Keratinocyte (primary cell): Measurements from ENCODE around the gene CARD8. TPM values are rescaled to one million over a fixed set of nuclear protein-coding genes. Genes with fewer than 3 reads are reported as not detected.

Experiments used
- DNase-seq: peaks from one replicate; pipeline ENCODE4 v3.0.0-alpha.2; 2011; ENCODE audit warnings: low read depth, missing footprints, low spot score
- FAIRE-seq: peaks from 2 replicates; lab custom pipeline; 2011; peaks lifted over from hg19 to GRCh38; lab: Jason Lieb, UNC
- H2AFZ ChIP-seq: 2 replicates; pipeline ENCODE4 v1.6.0; 2012; ENCODE audit warnings: low read length, control low read depth, inconsistent platforms; ENCODE audit not compliant: control insufficient read depth
- H3K27ac ChIP-seq: 2 replicates; pipeline ENCODE4 v1.5.1; 2011; ENCODE audit warnings: low read length; ENCODE audit not compliant: control insufficient read depth, insufficient read depth
- H3K27me3 ChIP-seq: 3 replicates; pipeline ENCODE4 v1.6.0; 2011; ENCODE audit warnings: low read length; ENCODE audit not compliant: control insufficient read depth, insufficient read depth; ENCODE audit errors: extremely low read depth
- H3K36me3 ChIP-seq, 2 experiments: 2 replicates in 1 of 2; 3 replicates in 1 of 2; pipeline ENCODE4 v1.5.1; 2011; ENCODE audit warnings: low read length in 2 of 2, mild to moderate bottlenecking in 1 of 2; ENCODE audit not compliant: control insufficient read depth in 2 of 2, insufficient read depth in 2 of 2; ENCODE audit errors: extremely low read depth in 1 of 2
- H3K4me1 ChIP-seq: 3 replicates; pipeline ENCODE4 v1.5.1; 2011; ENCODE audit warnings: low read length; ENCODE audit not compliant: control insufficient read depth, insufficient read depth; ENCODE audit errors: extremely low read depth
- H3K4me2 ChIP-seq: 3 replicates; pipeline ENCODE4 v1.6.0; 2011; ENCODE audit warnings: low read depth, low read length; ENCODE audit not compliant: control insufficient read depth, insufficient read depth; ENCODE audit errors: extremely low read depth
- H3K4me3 ChIP-seq, 3 experiments: fragments of 200-600 bp in 1 of 3; sonication (generic) in 1 of 3; 2 replicates in 2 of 3; 3 replicates in 1 of 3; pipeline ENCODE4 v1.5.1; 2011 to 2016; ENCODE audit warnings: low read length in 3 of 3, mild to moderate bottlenecking in 3 of 3, control low read depth in 2 of 3, inconsistent platforms in 1 of 3, low read depth in 1 of 3, mixed read lengths in 1 of 3, mixed run types in 1 of 3, moderate library complexity in 1 of 3; ENCODE audit not compliant: control insufficient read depth in 2 of 3, insufficient read depth in 2 of 3; ENCODE audit errors: extremely low read depth in 1 of 3
- H3K79me2 ChIP-seq: 2 replicates; pipeline ENCODE4 v1.6.0; 2012; ENCODE audit warnings: low read length; ENCODE audit not compliant: control insufficient read depth, insufficient read depth
- H3K9ac ChIP-seq: 3 replicates; pipeline ENCODE4 v1.6.0; 2011; ENCODE audit warnings: low read length; ENCODE audit not compliant: control insufficient read depth, insufficient read depth; ENCODE audit errors: extremely low read depth
- H3K9me1 ChIP-seq: 3 replicates; pipeline ENCODE4 v1.6.0; 2011; ENCODE audit warnings: low read length; ENCODE audit not compliant: control insufficient read depth, insufficient read depth; ENCODE audit errors: extremely low read depth
- H3K9me3 ChIP-seq: 2 replicates; pipeline ENCODE4 v1.5.1; 2012; ENCODE audit warnings: low read depth, low read length; ENCODE audit not compliant: control insufficient read depth
- H4K20me1 ChIP-seq: 3 replicates; pipeline ENCODE4 v1.6.0; 2011; ENCODE audit warnings: low read length; ENCODE audit not compliant: control insufficient read depth, insufficient read depth; ENCODE audit errors: extremely low read depth
- CTCF ChIP-seq, 3 experiments: IDR thresholded peaks in 1 of 3; conservative IDR thresholded peaks in 1 of 3; optimal IDR thresholded peaks in 1 of 3; 2 replicates in 2 of 3; 3 replicates in 1 of 3; pipeline versions ENCODE3 to v1.5.1; 2011; ENCODE audit warnings: low read length in 3 of 3, mild to moderate bottlenecking in 3 of 3, moderate library complexity in 2 of 3, control low read depth in 1 of 3, inconsistent platforms in 1 of 3; ENCODE audit not compliant: insufficient read depth in 2 of 3; ENCODE audit errors: extremely low read depth in 1 of 3
- EZH2 ChIP-seq: IDR thresholded peaks from one replicate; pipeline ENCODE4 v1.6.1; 2012; ENCODE audit warnings: inconsistent platforms, mild to moderate bottlenecking, low read length, moderate library complexity
- dilution Hi-C: fragments of 300-500 bp; cut with MboI; formaldehyde crosslinking; loops from one replicate; pipeline ENCODE4 v1.7.0; 2020; ENCODE audit warnings: low sequenced_read_pairs; ENCODE audit not compliant: extremely low pct_ligation_motif_present
- polyA plus RNA-seq, 5 experiments: library from polyadenylated mRNA; depleted of rRNA in 3 of 5; stranded (reverse) in 3 of 5; stranded (forward) in 1 of 5; unstranded in 1 of 5; fragments of >200 nt; gene quantifications; 1 replicate in 1 of 5; 2 replicates in 3 of 5; 3 replicates in 1 of 5; pipeline versions ENCODE4 v1.2.1 to v1.2.3, GENCODE V29; 2011 to 2012; ENCODE audit warnings: missing spikeins in 2 of 5, low read depth in 1 of 5, low replicate concordance in 1 of 5

The CARD8 gene
- polyA plus RNA-seq, 1 donor (not counting 4 experiments of a cell fraction or from before 2014, with no cell fraction given): 5.2 TPM

- Histone ChIP-seq H3K79me2 (no peaks in the 10 kb centered on the region), H3K36me3 (no peaks in the 10 kb centered on the region), H3K9me1 (no peaks in the 10 kb centered on the region), H2AFZ (no peak overlapping the region), H3K27ac (no peak overlapping the region), H3K27me3 (no peaks in the 10 kb centered on the region), H3K9ac (no peak overlapping the region), H3K9me3 (no peaks in the 10 kb centered on the region), H3K4me3 (no peak overlapping the region), H3K4me2 (no peak overlapping the region), H3K4me1 (no peaks in the 10 kb centered on the region), H4K20me1 (no peaks in the 10 kb centered on the region)
- TF ChIP-seq EZH2 (no peak), CTCF (optimal IDR thresholded peaks at IDR 0.05 in 1 of 3, IDR thresholded peaks at IDR 0.05 in 1 of 3, conservative IDR thresholded peaks at IDR 0.05 in 1 of 3; ENCODE audit: extremely low read depth in 1 of 3, insufficient read depth in 2 of 3, low read length in 3 of 3) (no peak)
- no peak for DNase-seq
- no peak for FAIRE-seq
- dilution Hi-C loops: no loop called here
Measured at GRCh38 chr19:48303367-48303766, 47.7 kb upstream of the CARD8 start.

GRCh38 chr19:48302600-48302959, 46.9 kb upstream of the CARD8 start:
- FAIRE-seq (no peak), DNase-seq (no peak)
- no peak for TF ChIP-seq CTCF (optimal IDR thresholded peaks at IDR 0.05 in 1 of 3, IDR thresholded peaks at IDR 0.05 in 1 of 3, conservative IDR thresholded peaks at IDR 0.05 in 1 of 3; ENCODE audit: extremely low read depth in 1 of 3, insufficient read depth in 2 of 3, low read length in 3 of 3)
- no peaks in the 10 kb centered on the region for H4K20me1 ChIP-seq
- no peaks in the 10 kb centered on the region for H3K36me3 ChIP-seq
- no peak overlapping the region for H3K9ac ChIP-seq
- H3K27me3 ChIP-seq: no peaks in the 10 kb centered on the region
- dilution Hi-C loops: no loop called here
- H3K79me2 ChIP-seq: no peaks in the 10 kb centered on the region
- H3K4me2 ChIP-seq: no peak overlapping the region
- no peak overlapping the region for H2AFZ ChIP-seq
- H3K9me3 ChIP-seq: no peaks in the 10 kb centered on the region
- H3K4me3 ChIP-seq: no peak overlapping the region
- no peaks in the 10 kb centered on the region for H3K4me1 ChIP-seq
- no peaks in the 10 kb centered on the region for H3K9me1 ChIP-seq
- H3K27ac ChIP-seq: no peak overlapping the region
